Suprapubic skin (tissue), 4 donors: ENCODE data around the gene CUEDC1. TPM values are rescaled to one million over a fixed set of nuclear protein-coding genes. Genes with fewer than 3 reads are reported as not detected.

Source experiments
- DNase-seq, 2 donors: peaks; one replicate each; pipeline ENCODE4 v3.0.0-alpha.2; 2019; ENCODE audit warnings: low spot score in 2 of 2
- H3K27ac ChIP-seq: fragments of 200-600 bp; sonication (generic); one replicate; pipeline ENCODE4 v1.5.1; 2019
- H3K27me3 ChIP-seq: fragments of 200-600 bp; sonication (generic); one replicate; pipeline ENCODE4 v1.5.1; 2019
- H3K36me3 ChIP-seq: fragments of 200-600 bp; sonication (generic); one replicate; pipeline ENCODE4 v1.5.1; 2019
- H3K4me1 ChIP-seq: fragments of 200-600 bp; sonication (generic); one replicate; pipeline ENCODE4 v1.5.1; 2019
- H3K4me3 ChIP-seq: fragments of 200-600 bp; sonication (generic); one replicate; pipeline ENCODE4 v1.5.1; 2019; ENCODE audit warnings: mild to moderate bottlenecking
- H3K9me3 ChIP-seq: fragments of 200-600 bp; sonication (generic); one replicate; pipeline ENCODE4 v1.5.1; 2019
- EP300 ChIP-seq: sonication (generic); formaldehyde crosslinking; IDR thresholded peaks from one replicate; pipeline ENCODE4 v1.6.1; 2017; ENCODE audit warnings: antibody characterized with exemption
- POLR2A ChIP-seq, 2 donors: fragments of 450-650 bp; IDR thresholded peaks; one replicate each; pipeline ENCODE4 v1.6.1; 2017; ENCODE audit warnings: antibody characterized with exemption in 2 of 2, mild to moderate bottlenecking in 2 of 2, moderate library complexity in 2 of 2
- POLR2AphosphoS5 ChIP-seq, 3 donors: sonication (generic); formaldehyde crosslinking; IDR thresholded peaks; one replicate each; pipeline ENCODE4 v1.6.1; 2017; ENCODE audit warnings: antibody characterized with exemption in 3 of 3
- WGBS: methylation state at CpG from one replicate; pipeline ENCODE4 v1.1.5; 2018; 5-methylcytosine and 5-hydroxymethylcytosine counted together
- total RNA-seq, 4 donors: library from RNA; depleted of rRNA; stranded (reverse); fragments of >200 nt; gene quantifications; one replicate each; pipeline ENCODE4 v1.1.0, GENCODE V29; 2016
- TF ChIP-seq, protein P1 (sequence below), 2 donors: fragments of 200-600 bp in 1 of 2; fragments of 450-650 bp in 1 of 2; sonication (generic) in 1 of 2; IDR thresholded peaks; one replicate each; pipeline ENCODE4 v1.5.1; 2016 to 2019; ENCODE audit warnings: antibody characterized with exemption in 2 of 2, mild to moderate bottlenecking in 1 of 2, moderate library complexity in 1 of 2

The CUEDC1 gene
- total RNA-seq, 4 donors from 2014 or later, result 5.1 to 34.2 (median 12.8) TPM

DNA sequence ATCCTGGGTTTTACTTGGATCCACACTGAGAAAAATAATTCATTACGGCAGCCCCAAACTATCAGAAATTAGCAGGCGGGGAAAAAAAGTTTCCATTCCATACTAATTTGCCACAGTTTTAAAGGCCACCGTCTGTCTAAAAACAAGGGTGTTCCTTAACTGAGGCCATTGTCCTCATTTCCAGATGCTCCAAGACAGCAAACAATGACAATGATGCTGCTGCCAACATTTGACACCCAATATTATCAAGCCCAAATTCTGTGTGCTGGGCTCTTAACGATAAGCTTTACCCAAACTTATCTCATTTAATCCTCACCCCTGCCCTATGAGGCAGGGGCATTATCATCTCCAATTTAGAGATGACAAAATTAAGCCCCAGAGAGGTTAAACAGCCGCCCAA lies 26.3 kb downstream of the CUEDC1 start:
- TF ChIP-seq POLR2AphosphoS5 (IDR thresholded peaks at IDR 0.05) (no peak), POLR2A (IDR thresholded peaks at IDR 0.05) (no peak), EP300 (no peak)
- TF ChIP-seq, protein P1, sequence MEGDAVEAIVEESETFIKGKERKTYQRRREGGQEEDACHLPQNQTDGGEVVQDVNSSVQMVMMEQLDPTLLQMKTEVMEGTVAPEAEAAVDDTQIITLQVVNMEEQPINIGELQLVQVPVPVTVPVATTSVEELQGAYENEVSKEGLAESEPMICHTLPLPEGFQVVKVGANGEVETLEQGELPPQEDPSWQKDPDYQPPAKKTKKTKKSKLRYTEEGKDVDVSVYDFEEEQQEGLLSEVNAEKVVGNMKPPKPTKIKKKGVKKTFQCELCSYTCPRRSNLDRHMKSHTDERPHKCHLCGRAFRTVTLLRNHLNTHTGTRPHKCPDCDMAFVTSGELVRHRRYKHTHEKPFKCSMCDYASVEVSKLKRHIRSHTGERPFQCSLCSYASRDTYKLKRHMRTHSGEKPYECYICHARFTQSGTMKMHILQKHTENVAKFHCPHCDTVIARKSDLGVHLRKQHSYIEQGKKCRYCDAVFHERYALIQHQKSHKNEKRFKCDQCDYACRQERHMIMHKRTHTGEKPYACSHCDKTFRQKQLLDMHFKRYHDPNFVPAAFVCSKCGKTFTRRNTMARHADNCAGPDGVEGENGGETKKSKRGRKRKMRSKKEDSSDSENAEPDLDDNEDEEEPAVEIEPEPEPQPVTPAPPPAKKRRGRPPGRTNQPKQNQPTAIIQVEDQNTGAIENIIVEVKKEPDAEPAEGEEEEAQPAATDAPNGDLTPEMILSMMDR (IDR thresholded peaks at IDR 0.05), result no peak
- Histone ChIP-seq H3K27ac (peak overlapping the region; percentile 2), H3K9me3 (no peaks in the 10 kb centered on the region), H3K27me3 (no peaks in the 10 kb centered on the region), H3K4me1 (peaks cover 58% of the 10 kb centered on the region), H3K36me3 (no peaks in the 10 kb centered on the region), H3K4me3 (no peak overlapping the region)
- no peak for DNase-seq
- WGBS, result 52% methylated on average over 5 of the region's 5 CpGs

DNA sequence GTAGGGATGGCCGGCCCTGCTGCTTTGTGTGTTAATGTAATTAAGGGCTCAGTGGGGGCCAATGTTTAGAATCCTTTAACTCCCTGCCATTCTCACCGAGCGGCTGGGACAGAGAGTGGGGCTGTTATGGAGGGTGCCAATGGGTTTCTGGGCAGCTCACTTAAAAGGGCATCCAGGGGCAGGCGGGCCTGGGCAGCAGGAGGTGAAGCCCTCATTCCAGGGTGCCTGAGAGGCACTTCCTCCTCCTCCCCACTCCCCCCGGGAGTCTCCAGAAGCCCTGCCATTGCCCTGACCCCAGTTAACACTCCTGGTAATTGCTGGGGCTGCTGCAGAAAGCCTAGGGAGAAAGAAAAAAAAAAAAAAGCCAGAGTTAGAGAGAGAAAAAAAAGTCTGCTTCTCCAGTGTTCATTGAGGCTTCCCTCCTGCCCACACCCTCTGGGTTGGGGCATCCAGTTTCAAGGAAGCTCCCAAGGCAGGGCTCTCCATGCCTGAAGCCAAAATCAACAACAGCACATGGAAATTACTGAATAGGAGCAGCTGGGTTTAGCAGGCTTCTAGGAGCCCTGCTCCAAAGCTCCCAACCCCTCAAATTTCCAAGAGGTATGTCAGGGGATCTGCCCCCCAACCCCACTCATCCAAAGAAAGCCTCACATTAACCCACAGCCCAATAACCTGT lies 28.0 kb downstream of the CUEDC1 start:
- peaks cover 62% of the 10 kb centered on the region for H3K4me1 ChIP-seq
- no peaks in the 10 kb centered on the region for H3K27me3 ChIP-seq
- H3K9me3 ChIP-seq, result no peaks in the 10 kb centered on the region
- TF ChIP-seq, protein P1 (IDR thresholded peaks at IDR 0.05), result no peak
- TF ChIP-seq POLR2AphosphoS5 (IDR thresholded peaks at IDR 0.05) (no peak), EP300 (no peak), POLR2A (IDR thresholded peaks at IDR 0.05) (no peak)
- H3K36me3 ChIP-seq, result no peaks in the 10 kb centered on the region
- peak overlapping the region; percentile 27 for H3K27ac ChIP-seq
- 69% methylated on average over 5 of the region's 5 CpGs for WGBS
- no peak overlapping the region for H3K4me3 ChIP-seq
- no peak for DNase-seq

DNA sequence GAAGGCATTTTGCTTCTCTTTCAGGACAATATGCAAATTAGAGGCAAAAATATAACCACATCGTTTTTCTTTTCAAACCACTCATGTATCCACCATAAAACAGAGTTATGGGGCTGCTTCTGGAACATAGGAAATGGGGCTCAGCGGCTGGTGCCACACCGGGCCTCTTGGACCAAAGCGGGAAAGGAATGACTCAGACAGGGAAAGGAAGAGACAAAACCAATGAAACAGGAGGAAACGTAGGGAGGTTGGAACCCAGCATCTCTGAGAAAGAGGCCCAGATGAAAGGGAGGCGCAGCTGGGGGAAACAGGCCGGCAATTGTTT lies 28.5 kb downstream of the CUEDC1 start:
- no peak for DNase-seq
- peak overlapping the region; percentile 27 for H3K27ac ChIP-seq
- H3K36me3 ChIP-seq, result no peaks in the 10 kb centered on the region
- no peak overlapping the region for H3K4me3 ChIP-seq
- peaks cover 63% of the 10 kb centered on the region for H3K4me1 ChIP-seq
- WGBS, result 75% methylated on average over 7 of the region's 7 CpGs
- no peaks in the 10 kb centered on the region for H3K9me3 ChIP-seq
- no peaks in the 10 kb centered on the region for H3K27me3 ChIP-seq
- no peak for TF ChIP-seq POLR2AphosphoS5 (IDR thresholded peaks at IDR 0.05)
- no peak for TF ChIP-seq POLR2A (IDR thresholded peaks at IDR 0.05)
- TF ChIP-seq, protein P1 (IDR thresholded peaks at IDR 0.05), result no peak
- TF ChIP-seq EP300, result no peak

DNA sequence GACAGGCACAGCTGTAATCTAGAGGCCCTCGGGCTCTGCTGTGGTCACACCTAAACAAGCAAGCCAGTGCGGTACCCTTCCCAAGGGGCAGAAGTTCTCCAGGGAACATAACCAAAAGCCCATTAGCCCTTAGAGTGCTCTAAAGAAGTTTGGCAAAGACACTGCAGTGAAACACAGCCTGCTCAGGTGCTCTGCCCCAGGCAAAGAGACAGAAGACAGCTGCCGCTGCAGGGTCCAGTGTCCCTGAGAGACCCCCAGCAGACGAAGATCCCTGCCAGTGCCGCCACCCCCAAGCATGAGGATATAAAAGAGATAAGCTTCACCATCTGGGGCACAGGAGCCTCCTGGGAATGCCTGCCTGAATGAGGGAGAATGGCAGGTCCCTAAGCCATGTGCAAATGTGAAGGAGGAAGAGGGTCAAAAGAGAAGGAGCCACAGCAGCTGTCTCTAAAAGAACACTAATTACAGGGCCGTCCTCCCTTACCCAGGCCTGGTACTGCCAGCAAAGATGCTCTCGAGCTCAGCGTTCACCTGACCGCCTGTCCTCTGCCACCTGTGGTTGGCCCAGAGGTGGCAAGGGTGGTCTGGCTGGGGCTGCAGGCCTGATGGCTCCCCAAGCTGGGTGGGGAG lies 29.7 kb downstream of the CUEDC1 start:
- TF ChIP-seq EP300 (no peak), POLR2AphosphoS5 (IDR thresholded peaks at IDR 0.05) (no peak), POLR2A (IDR thresholded peaks at IDR 0.05) (no peak)
- TF ChIP-seq, protein P1 (IDR thresholded peaks at IDR 0.05), result no peak
- 78% methylated on average over 9 of the region's 9 CpGs for WGBS
- peaks cover 64% of the 10 kb centered on the region for H3K4me1 ChIP-seq
- no peak overlapping the region for H3K27ac ChIP-seq
- no peaks in the 10 kb centered on the region for H3K9me3 ChIP-seq
- H3K4me3 ChIP-seq, result no peak overlapping the region
- DNase-seq, result no peak
- no peaks in the 10 kb centered on the region for H3K36me3 ChIP-seq
- H3K27me3 ChIP-seq, result no peaks in the 10 kb centered on the region

DNA sequence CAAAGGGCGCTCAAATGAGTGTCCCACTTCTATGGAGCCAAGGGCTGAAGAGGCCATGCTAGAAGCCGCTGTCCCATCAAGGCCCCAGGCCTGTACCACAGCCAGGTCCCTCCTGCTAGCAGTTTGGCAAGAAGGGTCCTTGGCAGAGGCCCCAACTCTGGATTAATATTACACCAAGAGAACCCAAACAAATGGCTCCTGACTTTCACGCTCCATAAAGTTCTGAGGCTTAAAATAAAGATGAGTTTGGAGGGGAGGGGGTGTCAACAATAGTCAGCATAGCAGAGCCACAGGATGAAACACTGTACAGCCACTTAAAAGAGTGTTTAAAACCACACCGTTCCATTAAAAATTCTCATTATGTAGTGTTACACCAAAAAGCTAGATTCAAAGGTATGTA lies 30.5 kb downstream of the CUEDC1 start:
- no peaks in the 10 kb centered on the region for H3K9me3 ChIP-seq
- 85% methylated on average over 4 of the region's 4 CpGs for WGBS
- TF ChIP-seq EP300, result no peak
- no peak for TF ChIP-seq POLR2A (IDR thresholded peaks at IDR 0.05)
- no peak for TF ChIP-seq POLR2AphosphoS5 (IDR thresholded peaks at IDR 0.05)
- TF ChIP-seq, protein P1 (IDR thresholded peaks at IDR 0.05), result no peak
- H3K4me3 ChIP-seq, result no peak overlapping the region
- H3K27me3 ChIP-seq, result no peaks in the 10 kb centered on the region
- no peak for DNase-seq
- no peak overlapping the region for H3K27ac ChIP-seq
- H3K4me1 ChIP-seq, result peaks cover 57% of the 10 kb centered on the region
- no peaks in the 10 kb centered on the region for H3K36me3 ChIP-seq
